A673 (cell line): ENCODE measurements around the gene PIGV. TPM values are rescaled to one million over a fixed set of nuclear protein-coding genes. Genes with fewer than 3 reads are reported as not detected.

Source experiments
- BruUV-seq: library from RNA; stranded (reverse); fragments of 400-500 nt; replicated peaks from 2 replicates; lab custom pipeline; 2021; lab: Mats Ljungman, UMichigan
- CTCF ChIA-PET: fragments of 300-600 bp; sonication (Branson Sonifier 250); formaldehyde crosslinking; loops from one replicate; lab custom pipeline; 2022; ENCODE audit warnings: antibody characterized with exemption; lab: Charles Lee
- POLR2A ChIA-PET: fragments of 300-600 bp; sonication (Branson Sonifier 250); formaldehyde crosslinking; loops from one replicate; lab custom pipeline; 2022; ENCODE audit warnings: antibody characterized with exemption; ENCODE audit not compliant: low non-redundant PET; lab: Charles Lee
- DNase-seq: peaks from one replicate; pipeline ENCODE4 v3.0.0-alpha.2; 2015; ENCODE audit warnings: low spot score
- H3K27ac ChIP-seq: fragments of 200-600 bp; sonication (generic); 2 replicates; pipeline ENCODE4 v1.5.1; 2016; ENCODE audit warnings: mixed run types, low read depth, mild to moderate bottlenecking, mixed read lengths, antibody characterized with exemption, low read length; ENCODE audit not compliant: poor library complexity, severe bottlenecking
- H3K27me3 ChIP-seq: fragments of 200-600 bp; sonication (generic); replicated peaks from 2 replicates; pipeline ENCODE4 v1.6.1; 2017; ENCODE audit warnings: mixed run types, low read depth, mild to moderate bottlenecking, mixed read lengths, antibody characterized with exemption, low read length; ENCODE audit not compliant: insufficient read depth, poor library complexity
- H3K36me3 ChIP-seq: fragments of 200-600 bp; sonication (generic); 2 replicates; pipeline ENCODE4 v1.6.1; 2016; ENCODE audit warnings: mixed run types, mild to moderate bottlenecking, mixed read lengths, antibody characterized with exemption, low read length; ENCODE audit not compliant: insufficient read depth, poor library complexity, severe bottlenecking
- H3K4me1 ChIP-seq: fragments of 200-600 bp; sonication (generic); 2 replicates; pipeline ENCODE4 v1.6.1; 2017; ENCODE audit warnings: mixed run types, mild to moderate bottlenecking, mixed read lengths, antibody characterized with exemption, low read length; ENCODE audit not compliant: insufficient read depth, poor library complexity, severe bottlenecking
- H3K4me3 ChIP-seq: fragments of 200-600 bp; sonication (generic); 2 replicates; pipeline ENCODE4 v1.5.1; 2016; ENCODE audit warnings: low read depth, mixed run types, mild to moderate bottlenecking, mixed read lengths, low read length; ENCODE audit not compliant: poor library complexity, severe bottlenecking
- H3K9me3 ChIP-seq: fragments of 200-600 bp; sonication (generic); 2 replicates; pipeline ENCODE4 v1.6.1; 2016; ENCODE audit warnings: mixed run types, low read depth, mild to moderate bottlenecking, mixed read lengths, antibody characterized with exemption, low read length; ENCODE audit not compliant: poor library complexity, severe bottlenecking
- CTCF ChIP-seq: fragments of 300-800, 200-600 bp; sonication (generic); conservative IDR thresholded peaks from 2 replicates; pipeline ENCODE4 v1.5.1; 2017; ENCODE audit warnings: low read depth, mild to moderate bottlenecking, antibody characterized with exemption, low read length, moderate library complexity, mixed read lengths
- EZH2 ChIP-seq: fragments of 200-600 bp; sonication (generic); IDR thresholded peaks from 2 replicates; pipeline ENCODE4 v1.6.1; 2017; ENCODE audit warnings: borderline replicate concordance, low read depth, mild to moderate bottlenecking, mixed read lengths, antibody characterized with exemption, low read length; ENCODE audit not compliant: poor library complexity, severe bottlenecking
- intact Hi-C: fragments of 100-400 bp; cut with micrococcal nuclease; formaldehyde crosslinking; loops from one replicate; pipeline ENCODE4 v1.10.0; 2022; ENCODE audit not compliant: unreplicated experiment
- total RNA-seq: library from RNA; stranded (reverse); gene quantifications from 2 replicates; pipeline ENCODE4 v1.2.3, GENCODE V29; 2021

PIGV gene
- total RNA-seq, 1 experiment from 2014 or later, result 4.9 TPM

GRCh38 chr1:26838474-26839338 lies 51.0 kb downstream of the PIGV start:
- ChIA-PET CTCF (no interaction called here), POLR2A (no interaction called here)
- Histone ChIP-seq H3K27me3 (no peaks in the 10 kb centered on the region), H3K9me3 (no peaks in the 10 kb centered on the region), H3K4me1 (no peaks in the 10 kb centered on the region), H3K27ac (no peak overlapping the region), H3K36me3 (peaks cover 26% of the 10 kb centered on the region), H3K4me3 (no peak overlapping the region)
- DNase-seq, result no peak
- TF ChIP-seq EZH2 (no peak), CTCF (no peak)
- intact Hi-C loops, result no loop called here
- BruUV-seq, result no TSS peak

GRCh38 chr1:26839339-26839722 lies 51.6 kb downstream of the PIGV start:
- ChIA-PET CTCF (no interaction called here), POLR2A (no interaction called here)
- BruUV-seq, result no TSS peak
- no peaks in the 10 kb centered on the region for H3K9me3 ChIP-seq
- no peak overlapping the region for H3K27ac ChIP-seq
- intact Hi-C loops, result no loop called here
- DNase-seq, result no peak
- H3K27me3 ChIP-seq, result no peaks in the 10 kb centered on the region
- H3K4me3 ChIP-seq, result no peak overlapping the region
- H3K36me3 ChIP-seq, result peaks cover 25% of the 10 kb centered on the region
- H3K4me1 ChIP-seq, result no peaks in the 10 kb centered on the region
- TF ChIP-seq EZH2 (no peak), CTCF (no peak)

GRCh38 chr1:26839779-26840178 lies 52.0 kb downstream of the PIGV start:
- H3K27me3 ChIP-seq, result no peaks in the 10 kb centered on the region
- H3K4me1 ChIP-seq, result no peaks in the 10 kb centered on the region
- peaks cover 22% of the 10 kb centered on the region for H3K36me3 ChIP-seq
- POLR2A ChIA-PET, result no interaction called here
- CTCF ChIA-PET, result no interaction called here
- no peak overlapping the region for H3K4me3 ChIP-seq
- H3K27ac ChIP-seq, result no peak overlapping the region
- intact Hi-C loops, result no loop called here
- no peak for DNase-seq
- H3K9me3 ChIP-seq, result no peaks in the 10 kb centered on the region
- no TSS peak for BruUV-seq
- no peak for TF ChIP-seq EZH2
- TF ChIP-seq CTCF, result no peak
